ENCODE data around the gene SLC9A7.

The SLC9A7 gene

DNA sequence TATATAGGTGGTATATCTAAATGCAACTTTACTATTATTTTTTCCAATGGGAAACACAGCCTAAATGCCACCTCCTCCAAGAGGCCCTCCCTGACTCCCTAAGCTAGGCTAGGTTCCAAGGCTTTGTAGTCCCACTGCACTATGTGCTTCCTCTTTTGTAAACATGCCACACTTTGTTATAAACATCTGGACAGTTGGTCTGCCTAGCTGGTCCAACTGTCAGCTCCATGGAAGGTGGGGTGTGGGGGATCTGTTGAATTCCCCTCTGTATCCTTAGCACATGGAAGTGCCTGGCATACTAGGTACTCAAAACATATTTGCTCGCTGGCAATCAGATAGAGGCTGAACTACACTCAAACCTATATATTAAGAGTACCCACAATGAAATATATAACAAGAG is 63.4 kb downstream of the SLC9A7 start:
- no peak for DNase-seq

DNA sequence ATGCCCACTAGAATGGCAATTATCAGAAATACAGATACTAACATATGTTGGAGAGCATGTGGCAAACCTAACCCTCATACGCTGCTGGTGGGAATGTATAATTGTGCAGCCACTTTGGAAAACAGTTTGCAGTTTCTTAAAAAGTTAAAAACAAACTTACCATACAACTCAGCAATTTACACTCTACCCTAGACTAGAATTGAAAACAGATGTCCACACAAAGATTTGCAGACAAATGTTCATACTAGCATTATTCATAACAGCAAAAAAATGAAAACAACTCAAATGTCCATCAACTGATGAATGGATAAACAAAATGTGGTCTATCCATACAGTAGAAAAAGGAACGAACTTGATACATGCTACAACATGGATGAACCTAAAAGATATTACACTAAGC is 64.4 kb downstream of the SLC9A7 start:
- no peak for DNase-seq

DNA sequence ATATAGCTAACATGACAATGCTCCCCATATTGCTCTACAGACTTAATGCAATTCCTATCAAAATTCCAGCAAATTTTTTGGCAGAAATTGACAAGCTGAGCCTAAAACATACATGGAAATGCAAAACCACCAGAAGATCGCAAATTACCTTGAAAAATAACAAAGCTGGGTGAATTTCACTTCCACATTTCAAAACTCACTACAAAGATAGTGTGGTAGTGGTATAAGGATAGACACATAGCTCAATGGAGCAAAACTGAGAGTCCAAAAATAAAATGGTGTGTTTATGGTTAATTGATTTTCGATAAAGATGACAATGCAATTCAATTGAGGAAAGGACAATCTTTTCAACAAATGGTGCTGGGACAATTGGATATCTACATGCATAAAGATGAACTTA is 65.8 kb downstream of the SLC9A7 start:
- DNase-seq, result no peak

DNA sequence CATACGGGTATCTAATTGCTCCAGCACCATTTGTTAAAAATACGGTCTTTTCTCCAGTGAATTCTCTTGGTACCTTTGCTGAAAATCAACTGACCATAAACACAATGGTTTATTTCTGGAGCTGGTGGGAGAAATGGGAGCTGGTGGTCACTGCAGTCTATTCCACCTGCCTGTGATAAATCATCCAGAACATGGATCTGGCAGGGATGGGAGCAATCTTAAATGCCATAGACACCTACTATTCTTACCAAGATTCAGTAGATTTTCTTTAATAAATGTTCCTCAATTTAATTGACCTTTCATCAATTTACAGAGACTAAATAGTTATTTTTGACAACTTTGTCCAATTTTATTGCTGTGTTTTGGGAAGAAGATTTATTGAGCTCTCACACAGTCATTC is 68.1 kb downstream of the SLC9A7 start:
- DNase-seq, result no peak

DNA sequence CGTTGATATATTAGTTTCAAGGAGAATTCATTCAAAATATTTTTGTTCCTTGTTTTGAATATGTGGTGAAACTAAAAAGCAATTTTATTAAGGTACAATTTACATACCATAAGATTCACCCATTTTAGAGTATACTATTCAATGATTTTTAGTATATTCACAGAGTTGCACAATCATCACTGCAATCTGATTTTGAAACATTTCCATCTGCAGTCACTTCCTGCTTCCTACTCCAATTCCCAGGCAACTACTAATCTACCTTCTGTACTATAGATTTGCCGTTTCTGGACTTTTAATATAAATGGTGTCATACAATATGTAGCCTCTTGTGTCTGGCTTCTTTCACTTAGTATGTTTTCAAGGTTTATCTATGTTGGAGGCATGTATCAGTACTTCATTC is 71.3 kb downstream of the SLC9A7 start:
- no peak for DNase-seq

DNA sequence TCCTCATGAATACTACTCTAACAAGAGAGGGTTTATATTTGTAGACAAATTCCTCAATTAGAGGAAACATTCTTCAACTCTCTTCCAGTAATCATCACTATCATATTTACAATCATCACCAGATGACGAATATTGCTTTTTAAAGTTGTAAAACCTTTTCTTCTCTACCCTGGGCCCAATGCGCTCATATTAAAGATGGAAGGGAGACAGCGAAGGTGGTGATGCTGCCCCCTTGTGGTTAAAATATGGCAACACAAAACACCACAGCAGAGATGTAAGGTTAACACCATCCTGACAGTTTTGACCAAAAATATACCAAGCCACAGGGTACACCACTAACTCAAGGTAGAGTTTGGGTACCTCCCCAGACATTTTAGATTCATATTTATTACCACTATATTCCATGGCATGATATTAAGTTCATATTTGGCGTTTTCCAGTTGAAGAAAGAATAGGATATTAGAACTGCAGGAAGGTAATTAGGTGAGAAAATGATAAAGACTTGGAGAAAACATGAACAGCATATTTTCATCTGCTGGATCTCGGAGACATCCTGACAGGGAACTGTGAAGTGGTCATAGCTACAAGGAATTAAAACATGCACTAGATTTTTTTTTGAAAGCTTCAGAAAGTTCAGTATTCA is 72.8 kb downstream of the SLC9A7 start:
- peak; percentile 1 to 4 for DNase-seq

DNA sequence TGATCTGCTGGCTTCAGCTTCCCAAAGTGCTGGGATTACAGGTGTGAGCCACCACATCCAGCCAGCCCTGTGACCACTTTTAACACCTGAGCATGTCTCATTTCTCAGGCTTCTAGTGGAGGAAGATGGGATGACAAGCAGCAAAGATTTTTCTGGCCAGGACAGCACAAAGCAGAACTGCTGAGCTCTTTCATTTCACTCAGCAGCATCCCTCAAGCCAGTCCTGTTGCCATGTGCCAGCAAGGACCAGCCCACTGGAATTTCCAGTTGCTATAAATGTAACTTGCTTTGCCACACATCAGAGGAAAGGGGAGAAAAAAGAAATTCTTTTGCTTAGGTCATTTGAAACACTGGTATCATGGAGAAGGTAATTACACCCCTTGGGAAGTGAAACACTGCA is 75.9 kb downstream of the SLC9A7 start:
- DNase-seq, result no peak

DNA sequence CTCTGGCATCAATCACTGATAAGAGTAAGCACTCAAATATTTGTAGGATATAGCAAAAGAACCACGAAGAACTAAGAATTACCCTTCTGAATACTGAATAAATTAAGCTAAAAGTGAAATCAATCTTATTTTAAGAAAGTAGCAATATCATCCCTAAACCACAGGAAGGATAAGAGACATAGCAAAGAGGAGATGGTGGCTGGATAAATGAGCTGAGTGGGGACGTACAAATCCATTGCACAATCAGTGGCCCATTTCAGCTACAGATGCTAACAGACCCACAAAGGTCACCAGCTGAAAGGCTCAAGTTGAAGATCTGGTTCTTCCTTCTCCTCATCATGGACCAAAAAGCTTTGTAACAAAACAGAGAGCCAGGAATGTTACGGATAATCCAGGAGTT is 77.1 kb downstream of the SLC9A7 start:
- no peak for DNase-seq

DNA sequence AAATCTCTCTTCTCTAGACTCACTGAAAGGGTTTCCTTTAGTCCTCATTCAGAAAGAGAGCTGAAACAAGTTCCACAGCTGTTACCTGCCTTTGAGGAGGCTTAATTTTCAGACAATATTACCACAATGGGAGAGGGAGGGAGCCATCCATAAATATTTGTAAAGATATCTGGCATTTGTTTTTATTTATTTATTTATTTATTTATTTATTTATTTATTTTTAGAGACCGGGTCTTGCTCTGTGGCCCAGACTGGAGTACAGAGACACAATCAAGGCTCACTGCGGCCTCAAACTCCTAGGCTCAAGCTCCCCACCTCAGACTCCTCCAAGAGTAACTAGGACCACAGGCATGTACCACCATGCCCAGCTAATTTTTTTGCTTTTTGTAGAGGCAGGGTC is 80.7 kb downstream of the SLC9A7 start:
- DNase-seq, result no peak

DNA sequence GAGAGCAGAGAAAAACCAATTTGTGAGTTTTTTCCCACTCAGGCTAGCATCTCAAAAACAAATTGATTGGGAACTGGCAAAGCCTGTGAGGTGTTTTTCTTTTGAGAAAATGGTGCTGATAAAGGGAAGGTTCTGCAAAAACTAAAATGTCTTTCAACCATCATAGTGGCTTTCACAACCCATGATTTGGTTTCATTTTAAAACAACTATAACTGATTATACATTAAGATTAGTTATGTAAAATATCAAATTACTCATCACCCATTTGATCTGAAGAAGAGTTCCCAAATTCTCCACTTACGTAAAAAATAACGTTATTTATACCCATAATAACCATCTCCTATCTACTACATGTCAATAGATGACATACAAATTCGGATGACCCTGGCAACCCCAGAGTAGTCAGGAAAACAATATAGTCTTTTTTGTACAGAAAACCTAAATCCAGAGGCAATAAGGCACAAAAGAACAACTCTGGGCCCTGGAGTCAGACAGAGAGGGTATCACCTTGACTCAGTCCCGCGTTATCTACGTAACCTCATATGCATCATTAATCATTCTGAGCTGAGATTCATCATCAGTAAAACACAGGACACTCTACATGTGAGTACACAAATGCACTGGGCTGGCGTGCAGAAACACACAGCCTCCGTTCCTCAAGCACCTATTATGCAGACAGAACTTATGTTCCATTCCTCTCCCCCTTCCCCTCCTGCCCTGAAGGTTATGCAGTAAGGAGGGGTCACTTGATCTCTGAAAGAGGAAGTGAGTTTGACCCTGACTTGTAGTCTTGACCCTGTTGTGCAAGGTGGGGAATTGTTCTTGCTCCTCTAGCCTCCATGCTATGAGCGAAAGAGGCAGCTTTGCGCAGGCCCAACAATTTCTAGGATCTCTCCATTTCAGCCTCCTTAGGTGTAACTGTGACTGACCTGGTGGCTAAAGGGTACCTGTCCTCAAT is 82.2 kb downstream of the SLC9A7 start:
- no peak for DNase-seq

DNA sequence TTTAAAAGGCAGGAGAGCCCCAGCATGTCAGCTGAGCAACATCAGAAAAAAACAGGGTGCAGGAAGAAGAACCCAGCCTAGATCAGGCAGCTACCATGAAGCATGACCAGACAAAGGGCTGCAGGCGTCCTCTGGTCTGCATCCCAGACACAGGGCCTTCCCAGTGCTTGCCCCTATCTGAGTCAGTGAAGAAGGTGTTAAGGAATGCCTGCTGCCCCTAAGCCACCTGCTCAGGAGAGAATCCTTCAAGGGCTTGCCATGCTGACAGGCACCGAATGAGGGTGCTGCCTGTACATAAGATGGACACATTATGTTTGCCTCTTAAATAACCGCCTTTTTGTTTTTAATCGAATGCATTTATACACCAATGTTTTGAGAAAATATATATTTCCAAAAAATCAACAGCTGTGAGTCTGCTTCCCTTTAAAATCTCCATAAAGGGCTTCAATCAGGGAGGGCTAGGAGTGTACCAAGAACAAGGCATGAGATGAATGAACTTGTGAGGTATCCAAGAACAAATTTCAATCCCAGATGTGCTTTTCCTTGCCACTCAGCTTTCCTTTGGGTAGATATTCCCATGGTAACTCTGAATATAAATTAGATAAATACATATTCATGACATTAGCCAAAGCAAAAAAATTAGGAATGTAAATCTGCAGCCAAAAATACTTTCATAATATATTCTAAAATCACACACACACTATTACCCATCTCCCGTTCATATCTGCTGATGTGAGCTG is 85.1 kb downstream of the SLC9A7 start:
- no peak for DNase-seq

DNA sequence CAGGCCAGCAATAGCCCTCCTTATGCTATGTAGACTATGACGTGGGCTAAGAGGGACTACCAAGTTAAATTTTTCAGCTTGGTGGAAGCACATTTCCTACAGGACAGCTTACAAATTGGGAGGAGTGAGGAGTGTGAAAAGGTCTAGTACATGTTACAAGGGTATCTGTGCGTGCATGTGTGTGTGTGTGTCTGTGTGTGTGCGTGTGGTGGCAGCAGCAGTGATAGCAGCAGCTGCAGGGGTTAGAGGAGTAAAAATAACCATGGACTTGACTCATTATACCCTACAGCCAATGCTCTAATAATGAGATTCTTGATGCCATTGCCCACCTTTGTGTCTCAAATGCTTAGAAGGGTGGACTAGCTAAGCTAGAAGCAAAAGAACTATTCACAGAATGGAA is 88.6 kb downstream of the SLC9A7 start:
- DNase-seq, result no peak

DNA sequence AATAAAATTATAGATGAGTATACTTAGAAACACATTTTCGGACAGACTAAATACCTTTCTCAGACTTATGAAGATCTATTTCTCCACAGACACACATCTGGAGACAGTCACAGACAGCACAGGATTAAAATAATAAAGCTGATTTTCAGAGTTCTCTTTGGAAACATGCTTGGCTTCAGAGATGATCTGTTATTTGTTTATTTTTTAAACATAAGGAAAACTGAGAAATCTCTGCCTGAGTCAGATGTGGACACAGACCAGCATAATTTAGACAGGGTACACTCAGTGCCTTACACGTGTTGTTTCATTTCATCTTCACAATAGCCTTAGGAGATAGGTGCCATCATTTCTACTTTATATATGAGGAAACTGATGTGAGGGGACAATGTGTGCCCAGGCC is 92.1 kb downstream of the SLC9A7 start:
- no peak for DNase-seq

DNA sequence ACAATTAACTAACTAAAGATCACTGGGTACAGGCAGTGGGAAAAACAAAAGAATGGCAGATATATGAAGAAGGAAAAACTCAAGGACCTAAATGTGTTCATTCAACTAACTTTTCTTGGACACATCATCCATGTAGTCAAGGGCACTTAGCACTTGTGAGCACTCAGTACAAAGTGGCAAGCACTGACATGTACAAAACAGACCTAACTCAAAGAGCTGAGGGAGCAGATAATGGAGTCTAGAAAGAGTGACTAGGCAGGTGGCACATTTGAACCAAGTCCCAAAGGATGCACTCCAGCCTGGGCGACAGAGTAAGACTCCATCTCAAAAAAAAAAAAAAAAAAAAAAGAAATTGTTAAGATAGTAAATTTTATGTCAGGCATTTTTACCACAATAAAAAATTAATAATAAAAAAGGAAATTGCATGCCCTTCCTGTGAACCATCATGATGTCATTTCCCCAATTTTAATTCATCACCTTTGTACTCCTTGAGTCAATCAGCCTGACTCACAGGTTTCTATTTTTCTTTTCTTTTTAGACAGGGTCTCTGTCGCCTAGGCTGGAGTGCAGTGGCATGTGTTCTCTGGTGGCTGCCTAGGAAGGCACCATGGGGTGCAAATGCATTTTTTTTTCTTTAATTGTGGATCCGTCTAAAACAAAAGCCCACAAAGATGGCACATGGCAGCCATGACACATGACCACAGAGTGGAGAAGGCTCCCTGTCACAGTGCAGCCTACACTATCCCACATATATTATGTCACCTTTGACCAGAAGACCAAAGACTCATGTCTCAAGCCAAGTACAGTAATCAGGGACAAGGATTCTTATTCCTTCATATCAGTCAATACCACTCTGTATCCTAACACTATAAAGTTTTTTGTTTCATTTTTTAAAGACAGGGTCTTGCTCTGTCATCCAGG is 93.4 kb downstream of the SLC9A7 start:
- DNase-seq, result no peak

DNA sequence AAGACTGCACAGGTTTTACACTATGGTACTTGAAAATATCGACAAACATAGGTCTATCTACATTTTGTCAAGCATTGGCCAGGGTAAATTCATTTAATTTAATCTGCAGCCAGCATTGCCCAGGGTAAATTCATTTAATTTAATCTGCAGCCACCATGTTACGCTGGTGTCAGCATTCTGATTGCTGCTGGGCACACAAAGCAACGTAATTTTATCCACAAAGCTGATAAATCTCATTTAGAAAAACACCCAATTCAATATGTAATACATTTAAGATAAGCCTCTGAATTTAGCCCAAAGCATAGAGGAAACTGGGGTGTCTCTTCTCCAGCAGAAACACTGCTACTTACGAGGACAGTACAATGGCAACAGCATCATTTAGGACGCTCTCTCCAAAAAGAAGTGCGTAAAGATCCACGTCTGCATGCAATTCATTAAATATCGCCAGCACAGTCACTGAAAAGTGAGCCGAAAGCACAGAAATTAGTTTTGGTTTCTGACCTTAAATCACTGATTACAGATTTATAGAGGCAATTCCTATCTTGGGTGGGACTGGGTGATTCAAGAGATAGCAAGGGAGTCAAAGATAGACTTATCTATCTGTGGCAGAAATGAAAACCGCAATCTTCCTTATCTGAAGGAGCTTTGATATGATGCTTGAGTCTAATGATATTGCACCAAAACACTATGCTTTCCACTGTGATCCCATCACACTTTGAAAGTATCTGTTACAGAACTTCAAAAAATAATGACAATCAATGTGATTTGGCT is 96.5 kb downstream of the SLC9A7 start:
- no peak for DNase-seq

DNA sequence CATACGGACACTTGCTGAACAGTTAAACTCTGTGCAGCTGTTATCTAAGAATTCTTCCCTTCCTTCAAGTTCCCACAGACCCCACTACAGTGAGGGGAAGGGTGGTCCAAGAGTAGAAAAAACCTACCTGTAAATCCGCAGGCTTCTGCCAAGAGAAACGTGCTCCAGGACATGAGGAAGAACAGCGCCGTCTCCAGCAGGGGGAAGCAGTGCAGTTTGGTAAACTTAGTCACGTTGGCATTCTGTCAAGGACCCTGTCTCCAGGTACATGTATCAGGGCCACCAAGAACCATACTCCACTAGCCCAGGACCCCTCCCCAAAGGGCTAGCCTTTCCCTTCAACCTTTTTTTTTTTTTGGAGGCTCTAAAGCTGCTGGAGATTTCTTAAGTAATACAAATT is 105.4 kb downstream of the SLC9A7 start:
- DNase-seq, result no peak

DNA sequence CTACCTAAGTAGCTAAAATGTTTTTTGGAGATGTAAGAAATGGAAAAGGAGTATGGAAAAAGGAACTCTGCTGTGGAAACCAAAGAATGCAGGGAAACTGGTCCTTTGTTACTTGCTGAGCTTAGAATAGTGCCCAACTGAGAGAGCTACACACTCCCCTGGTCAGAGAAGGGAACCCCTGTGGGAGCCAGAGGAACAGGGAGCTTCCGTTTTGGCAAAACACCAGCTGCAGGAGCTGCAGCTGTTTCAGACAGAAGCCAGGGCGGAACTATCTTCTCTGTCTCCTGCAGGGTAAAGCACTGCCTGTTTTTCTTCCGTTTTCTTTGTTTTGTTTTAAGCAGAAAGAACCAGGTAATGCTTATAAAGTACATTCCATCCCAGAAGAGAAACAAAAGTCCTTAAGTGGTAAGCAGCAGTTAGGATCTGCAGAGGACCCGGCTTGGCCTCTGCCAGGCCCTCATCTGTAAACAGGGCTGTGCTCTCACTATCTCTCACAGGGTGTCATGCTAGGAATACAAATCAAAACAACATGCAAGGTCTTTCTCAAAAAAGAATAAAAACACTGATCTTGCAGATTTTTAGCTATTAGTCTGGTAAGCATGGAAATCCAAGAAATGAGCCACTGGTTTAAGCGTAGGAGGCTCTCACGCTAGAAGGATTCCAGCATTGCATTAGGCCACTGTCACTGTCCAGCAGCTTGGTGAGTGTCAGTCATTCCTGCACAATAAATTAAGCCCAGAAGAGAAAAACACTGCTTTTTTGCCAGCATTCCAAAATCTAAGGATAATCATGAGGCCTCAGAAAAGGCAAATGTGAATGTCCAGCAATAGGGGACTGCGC is 109.3 kb downstream of the SLC9A7 start:
- DNase-seq, result no peak

DNA sequence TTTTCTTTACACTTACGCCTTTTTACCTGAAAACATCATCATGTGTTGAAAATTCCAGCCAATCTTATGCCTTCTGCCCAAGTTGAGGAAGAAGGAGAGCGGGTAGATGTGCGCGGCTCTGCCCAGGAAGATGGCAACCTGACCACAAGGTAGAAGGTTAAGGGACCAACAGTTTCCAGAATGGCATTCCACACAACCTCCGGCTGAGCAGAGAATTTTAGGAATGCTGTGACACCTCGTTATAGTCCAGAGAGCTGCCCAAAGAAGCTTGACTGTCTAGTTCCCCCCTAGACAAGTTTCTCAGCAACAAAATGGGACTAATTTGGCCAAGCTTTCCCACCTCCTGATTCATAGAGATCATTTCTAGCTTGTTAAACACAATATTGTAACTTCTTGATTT is 110.3 kb downstream of the SLC9A7 start:
- DNase-seq, result no peak

DNA sequence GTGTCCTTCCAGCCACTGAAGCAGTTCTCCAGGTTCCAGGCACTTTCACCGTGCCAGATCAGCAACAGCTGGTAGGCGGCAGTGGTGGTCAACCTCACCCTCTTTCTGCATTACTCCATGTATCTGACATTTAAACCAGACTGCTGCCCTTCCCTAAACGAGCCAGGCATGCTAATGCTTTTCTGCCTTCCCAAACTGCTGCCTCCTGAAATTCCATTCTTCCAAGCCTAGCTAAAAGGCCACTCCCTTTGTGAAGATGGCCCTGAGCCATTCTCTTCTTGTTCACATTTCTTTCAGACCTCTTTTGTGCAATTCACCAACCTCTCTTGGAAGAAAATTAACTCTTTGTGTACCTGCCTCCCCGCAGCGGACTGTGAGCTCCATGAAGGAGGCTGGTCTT is 111.7 kb downstream of the SLC9A7 start:
- DNase-seq, result no peak

DNA sequence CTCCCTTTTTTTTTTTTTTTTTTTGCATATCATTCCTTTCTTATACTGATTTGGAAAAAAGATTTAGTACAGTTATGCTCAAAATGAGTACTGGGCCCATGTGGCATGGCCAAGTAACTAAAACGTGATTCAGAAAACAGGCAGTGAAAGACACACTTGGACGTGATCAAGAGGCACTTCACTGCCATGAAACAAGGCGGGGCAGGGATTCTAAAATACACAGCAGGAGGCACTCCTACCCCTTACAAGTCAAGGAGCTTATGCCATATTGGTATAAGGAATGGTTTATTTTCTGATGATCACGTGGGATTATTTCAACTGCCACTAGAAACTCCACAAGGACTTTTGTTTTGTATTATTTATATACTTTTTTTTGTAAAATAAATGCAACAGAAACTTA is 113.3 kb downstream of the SLC9A7 start:
- DNase-seq, result no peak

DNA sequence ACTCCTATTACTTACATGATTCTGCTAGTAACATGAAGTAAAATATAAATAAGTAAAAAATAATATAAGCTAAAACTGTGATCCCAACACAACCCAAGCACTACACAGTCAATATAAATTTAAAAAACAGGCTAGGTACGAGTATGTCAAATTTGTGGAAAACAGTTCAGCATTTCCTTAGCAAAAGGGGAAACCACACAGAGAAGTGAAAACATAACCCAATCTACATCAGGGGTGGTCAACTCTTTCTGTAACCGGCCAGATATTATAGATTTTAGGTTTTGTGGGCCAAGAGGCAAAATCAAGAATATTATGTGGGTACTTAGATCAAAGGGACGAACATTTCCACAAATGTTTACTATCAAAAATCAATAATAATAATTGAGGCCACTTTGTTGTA is 115.3 kb downstream of the SLC9A7 start:
- DNase-seq, result no peak

Measured in NCI-H446 (cell line).